Osteoblast (primary cell): Measurements from ENCODE around the gene LAD1. TPM values are rescaled to one million over a fixed set of nuclear protein-coding genes. Genes with fewer than 3 reads are reported as not detected.

Source experiments
- DNase-seq: peaks from one replicate; pipeline ENCODE4 v3.0.0; 2011; ENCODE audit warnings: low spot score, mixed read lengths; ENCODE audit not compliant: insufficient read length; ENCODE audit errors: missing footprints
- H2AFZ ChIP-seq: 2 replicates; pipeline ENCODE4 v1.6.0; 2011; ENCODE audit warnings: mild to moderate bottlenecking, low read length
- H3K27ac ChIP-seq: 2 replicates; pipeline ENCODE4 v1.5.1; 2011; ENCODE audit warnings: mild to moderate bottlenecking, low read depth, low read length, moderate library complexity
- H3K27me3 ChIP-seq: 2 replicates; pipeline ENCODE4 v1.6.0; 2012; ENCODE audit warnings: mild to moderate bottlenecking, control low read depth, inconsistent platforms, low read length, moderate library complexity; ENCODE audit not compliant: insufficient read depth
- H3K36me3 ChIP-seq: 2 replicates; pipeline ENCODE4 v1.5.1; 2011; ENCODE audit warnings: mild to moderate bottlenecking, low read length, control low read depth, moderate library complexity; ENCODE audit not compliant: insufficient read depth
- H3K4me1 ChIP-seq: 2 replicates; pipeline ENCODE4 v1.5.1; 2011; ENCODE audit warnings: mild to moderate bottlenecking, low read length, control low read depth, moderate library complexity; ENCODE audit not compliant: insufficient read depth
- H3K4me2 ChIP-seq: 2 replicates; pipeline ENCODE4 v1.6.0; 2011; ENCODE audit warnings: mild to moderate bottlenecking, low read length; ENCODE audit not compliant: insufficient read depth
- H3K4me3 ChIP-seq: fragments of 200-600 bp; sonication (generic); 3 replicates; pipeline ENCODE4 v1.5.1; 2012; ENCODE audit warnings: mild to moderate bottlenecking, low read length, inconsistent platforms; ENCODE audit not compliant: insufficient read depth
- H3K79me2 ChIP-seq: 2 replicates; pipeline ENCODE4 v1.6.0; 2012; ENCODE audit warnings: mild to moderate bottlenecking, low read length, control low read depth, inconsistent platforms; ENCODE audit not compliant: insufficient read depth
- H3K9me3 ChIP-seq: 2 replicates; pipeline ENCODE4 v1.5.1; 2011; ENCODE audit warnings: low read depth, low read length, control low read depth
- H4K20me1 ChIP-seq: 2 replicates; pipeline ENCODE4 v1.6.0; 2012; ENCODE audit warnings: mild to moderate bottlenecking, low read length, control low read depth; ENCODE audit not compliant: insufficient read depth
- total RNA-seq: library from RNA; depleted of rRNA; stranded (reverse); fragments of >200 nt; gene quantifications from 2 replicates; pipeline ENCODE4 v1.2.3, GENCODE V29; 2012
- TF ChIP-seq, protein P1 (sequence below): IDR thresholded peaks from 2 replicates; pipeline ENCODE4 v1.5.1; 2011; ENCODE audit warnings: mild to moderate bottlenecking, low read depth, low read length, moderate library complexity; ENCODE audit errors: extremely low read depth

LAD1 gene
- total RNA-seq, 1 donor: not detected

- Histone ChIP-seq H3K4me3 (no peak overlapping the region), H3K4me1 (peaks cover 3% of the 10 kb centered on the region), H3K79me2 (no peaks in the 10 kb centered on the region), H3K9me3 (no peaks in the 10 kb centered on the region), H3K36me3 (no peaks in the 10 kb centered on the region), H3K4me2 (no peak overlapping the region), H3K27ac (no peak overlapping the region), H3K27me3 (peaks cover 3% of the 10 kb centered on the region), H4K20me1 (no peaks in the 10 kb centered on the region), H2AFZ (no peak overlapping the region)
- no peak for DNase-seq
- TF ChIP-seq, protein P1, sequence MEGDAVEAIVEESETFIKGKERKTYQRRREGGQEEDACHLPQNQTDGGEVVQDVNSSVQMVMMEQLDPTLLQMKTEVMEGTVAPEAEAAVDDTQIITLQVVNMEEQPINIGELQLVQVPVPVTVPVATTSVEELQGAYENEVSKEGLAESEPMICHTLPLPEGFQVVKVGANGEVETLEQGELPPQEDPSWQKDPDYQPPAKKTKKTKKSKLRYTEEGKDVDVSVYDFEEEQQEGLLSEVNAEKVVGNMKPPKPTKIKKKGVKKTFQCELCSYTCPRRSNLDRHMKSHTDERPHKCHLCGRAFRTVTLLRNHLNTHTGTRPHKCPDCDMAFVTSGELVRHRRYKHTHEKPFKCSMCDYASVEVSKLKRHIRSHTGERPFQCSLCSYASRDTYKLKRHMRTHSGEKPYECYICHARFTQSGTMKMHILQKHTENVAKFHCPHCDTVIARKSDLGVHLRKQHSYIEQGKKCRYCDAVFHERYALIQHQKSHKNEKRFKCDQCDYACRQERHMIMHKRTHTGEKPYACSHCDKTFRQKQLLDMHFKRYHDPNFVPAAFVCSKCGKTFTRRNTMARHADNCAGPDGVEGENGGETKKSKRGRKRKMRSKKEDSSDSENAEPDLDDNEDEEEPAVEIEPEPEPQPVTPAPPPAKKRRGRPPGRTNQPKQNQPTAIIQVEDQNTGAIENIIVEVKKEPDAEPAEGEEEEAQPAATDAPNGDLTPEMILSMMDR: no peak
Observed at GRCh38 chr1:201334325-201335173, 64.6 kb downstream of the LAD1 start.

DNA sequence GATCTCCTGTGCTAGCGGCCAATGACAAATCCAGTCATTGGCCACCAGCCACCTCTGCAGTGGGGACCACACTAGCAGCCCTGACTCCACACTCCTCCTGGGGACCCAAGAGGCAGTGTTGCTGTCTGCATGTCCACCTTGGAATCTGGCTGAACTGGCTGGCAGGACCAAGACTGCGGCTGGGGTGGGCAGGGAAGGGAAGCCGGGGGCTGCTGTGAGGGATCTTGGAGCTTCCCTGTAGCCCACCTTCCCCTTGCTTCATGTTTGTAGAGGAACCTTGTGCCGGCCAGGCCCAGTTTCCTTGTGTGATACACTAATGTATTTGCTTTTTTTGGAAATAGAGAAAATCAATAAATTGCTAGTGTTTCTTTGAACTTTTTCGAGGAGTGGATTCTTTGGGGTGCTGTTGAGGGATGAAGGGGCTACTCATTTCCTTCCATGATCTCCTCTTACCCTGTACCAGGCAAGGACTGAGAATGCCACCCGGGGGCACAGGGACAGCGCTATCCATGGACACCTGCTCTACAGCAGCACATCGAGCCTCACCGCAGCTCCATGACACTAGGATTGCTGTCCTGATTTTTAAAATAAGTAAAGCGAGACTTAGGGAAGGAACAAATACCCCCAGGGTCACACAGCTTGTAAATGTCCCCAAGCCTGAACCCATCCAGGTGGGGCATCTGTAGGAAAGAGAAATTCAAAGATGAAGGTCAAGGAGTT is 66.3 kb downstream of the LAD1 start:
- Histone ChIP-seq H3K9me3 (no peaks in the 10 kb centered on the region), H3K4me2 (no peak overlapping the region), H4K20me1 (no peaks in the 10 kb centered on the region), H3K36me3 (no peaks in the 10 kb centered on the region), H2AFZ (no peak overlapping the region), H3K27ac (no peak overlapping the region), H3K4me3 (no peak overlapping the region), H3K4me1 (peaks cover 6% of the 10 kb centered on the region), H3K79me2 (no peaks in the 10 kb centered on the region), H3K27me3 (peaks cover 3% of the 10 kb centered on the region)
- no peak for DNase-seq
- TF ChIP-seq, protein P1: no peak

- Histone ChIP-seq H3K4me2 (no peak overlapping the region), H2AFZ (no peak overlapping the region), H3K27ac (no peak overlapping the region), H3K36me3 (no peaks in the 10 kb centered on the region), H4K20me1 (no peaks in the 10 kb centered on the region), H3K27me3 (no peaks in the 10 kb centered on the region), H3K79me2 (no peaks in the 10 kb centered on the region), H3K4me1 (peaks cover 6% of the 10 kb centered on the region), H3K4me3 (no peak overlapping the region), H3K9me3 (no peaks in the 10 kb centered on the region)
- TF ChIP-seq, protein P1: no peak
- peak; percentile 35 for DNase-seq
Observed at GRCh38 chr1:201332021-201332420, 67.1 kb downstream of the LAD1 start.

DNA sequence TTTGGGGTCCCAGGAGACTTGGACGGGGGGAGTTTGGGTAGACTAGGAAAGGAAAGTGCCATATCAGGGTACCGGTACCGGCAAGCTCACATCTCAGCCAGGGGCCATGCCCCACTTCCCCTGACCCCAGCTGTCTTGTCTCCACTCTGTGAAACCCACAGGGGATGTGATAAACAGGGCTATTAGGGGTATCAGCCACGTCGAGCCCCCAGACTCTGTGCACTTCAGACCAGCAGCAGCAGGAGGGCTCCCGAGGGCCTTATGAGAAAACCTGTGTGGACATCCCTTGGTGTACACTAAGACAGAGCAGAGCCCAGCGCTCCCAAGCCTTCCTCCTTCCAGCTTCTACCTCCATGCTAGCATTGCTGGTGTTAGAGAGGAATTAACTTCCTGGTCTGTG is 68.0 kb downstream of the LAD1 start:
- Histone ChIP-seq H3K4me1 (peaks cover 6% of the 10 kb centered on the region), H3K4me3 (no peak overlapping the region), H2AFZ (no peak overlapping the region), H3K27ac (no peak overlapping the region), H3K4me2 (no peak overlapping the region), H4K20me1 (no peaks in the 10 kb centered on the region), H3K36me3 (no peaks in the 10 kb centered on the region), H3K9me3 (no peaks in the 10 kb centered on the region), H3K27me3 (no peaks in the 10 kb centered on the region), H3K79me2 (no peaks in the 10 kb centered on the region)
- DNase-seq: no peak
- TF ChIP-seq, protein P1: no peak
